Caco-2 (cell line): Measurements from ENCODE around the gene EMX1. TPM values are rescaled to one million over a fixed set of nuclear protein-coding genes. Genes with fewer than 3 reads are reported as not detected.
A peak's percentile ranks its signal among the peaks of the same experiment; 100 is the strongest.

Experiments used
- BruUV-seq: library from RNA; stranded (reverse); fragments of 400-500 nt; replicated peaks from 2 replicates; lab custom pipeline; 2021; lab: Mats Ljungman, UMichigan
- CTCF ChIA-PET: fragments of 300-600 bp; sonication (Branson Sonifier 250); formaldehyde crosslinking; loops from one replicate; lab custom pipeline; 2022; ENCODE audit warnings: antibody characterized with exemption; lab: Charles Lee
- POLR2A ChIA-PET: fragments of 300-600 bp; sonication (Branson Sonifier 250); formaldehyde crosslinking; loops from one replicate; lab custom pipeline; 2022; ENCODE audit warnings: antibody characterized with exemption; lab: Charles Lee
- DNase-seq, 2 experiments: peaks; one replicate each; pipeline versions ENCODE4 v3.0.0 to v3.0.0-alpha.2; 2020 to 2022
- H3K27me3 ChIP-seq: replicated peaks from 2 replicates; pipeline ENCODE4 v1.6.0; 2011; ENCODE audit warnings: low read length; ENCODE audit not compliant: control insufficient read depth, insufficient read depth
- H3K36me3 ChIP-seq: 2 replicates; pipeline ENCODE4 v1.5.1; 2011; ENCODE audit warnings: low read length; ENCODE audit not compliant: control insufficient read depth, insufficient read depth
- H3K4me1 ChIP-seq: fragments of 250-450 bp; sonication (Bioruptor Pico); 2 replicates; pipeline ENCODE4 v1.5.1; 2020; ENCODE audit warnings: mild to moderate bottlenecking
- H3K4me3 ChIP-seq: 2 replicates; pipeline ENCODE4 v1.5.1; 2011; ENCODE audit warnings: low read depth, mild to moderate bottlenecking, control low read depth, low read length
- H3K9me3 ChIP-seq: fragments of 250-450 bp; sonication (Bioruptor Pico); 2 replicates; pipeline ENCODE4 v1.5.1; 2020; ENCODE audit warnings: mild to moderate bottlenecking, moderate library complexity
- H3K27ac Mint-ChIP-seq: one replicate; pipeline ENCODE4 v1.8.0; 2022; ENCODE audit warnings: mixed read lengths; ENCODE audit not compliant: unreplicated experiment
- H3K27me3 Mint-ChIP-seq: one replicate; pipeline ENCODE4 v1.8.0; 2022; ENCODE audit warnings: mixed read lengths; ENCODE audit not compliant: insufficient read depth, unreplicated experiment
- H3K36me3 Mint-ChIP-seq: one replicate; pipeline ENCODE4 v1.8.0; 2022; ENCODE audit warnings: mild to moderate bottlenecking, mixed read lengths; ENCODE audit not compliant: insufficient read depth, unreplicated experiment
- H3K4me1 Mint-ChIP-seq: one replicate; pipeline ENCODE4 v1.8.0; 2022; ENCODE audit warnings: low read depth, mixed read lengths; ENCODE audit not compliant: unreplicated experiment
- H3K4me3 Mint-ChIP-seq: one replicate; pipeline ENCODE4 v1.8.0; 2022; ENCODE audit warnings: mild to moderate bottlenecking, moderate library complexity, mixed read lengths; ENCODE audit not compliant: unreplicated experiment
- H3K9me3 Mint-ChIP-seq: one replicate; pipeline ENCODE4 v1.8.0; 2022; ENCODE audit warnings: mixed read lengths; ENCODE audit not compliant: unreplicated experiment
- intact Hi-C: fragments of 100-400 bp; cut with micrococcal nuclease; formaldehyde crosslinking; loops from one replicate; pipeline ENCODE4 v1.10.0; 2022; ENCODE audit not compliant: unreplicated experiment
- total RNA-seq: library from RNA; stranded (reverse); gene quantifications from 2 replicates; pipeline ENCODE4 v1.2.3, GENCODE V29; 2022
- TF ChIP-seq, protein P1 (sequence below), 2 experiments: fragments of 200-600 bp in 1 of 2; IDR thresholded peaks; 1 replicate in 1 of 2; 2 replicates in 1 of 2; pipeline versions ENCODE4 v1.5.1 to v1.8.0; 2011 to 2022; ENCODE audit warnings: antibody characterized with exemption in 1 of 2, control low read depth in 1 of 2, inconsistent platforms in 1 of 2, low read depth in 1 of 2, low read length in 1 of 2, mild to moderate bottlenecking in 1 of 2, moderate library complexity in 1 of 2; ENCODE audit not compliant: insufficient read depth in 1 of 2, severe bottlenecking in 1 of 2, unreplicated experiment in 1 of 2

Gene EMX1
- total RNA-seq, 1 experiment from 2014 or later: 3.6 TPM

DNA sequence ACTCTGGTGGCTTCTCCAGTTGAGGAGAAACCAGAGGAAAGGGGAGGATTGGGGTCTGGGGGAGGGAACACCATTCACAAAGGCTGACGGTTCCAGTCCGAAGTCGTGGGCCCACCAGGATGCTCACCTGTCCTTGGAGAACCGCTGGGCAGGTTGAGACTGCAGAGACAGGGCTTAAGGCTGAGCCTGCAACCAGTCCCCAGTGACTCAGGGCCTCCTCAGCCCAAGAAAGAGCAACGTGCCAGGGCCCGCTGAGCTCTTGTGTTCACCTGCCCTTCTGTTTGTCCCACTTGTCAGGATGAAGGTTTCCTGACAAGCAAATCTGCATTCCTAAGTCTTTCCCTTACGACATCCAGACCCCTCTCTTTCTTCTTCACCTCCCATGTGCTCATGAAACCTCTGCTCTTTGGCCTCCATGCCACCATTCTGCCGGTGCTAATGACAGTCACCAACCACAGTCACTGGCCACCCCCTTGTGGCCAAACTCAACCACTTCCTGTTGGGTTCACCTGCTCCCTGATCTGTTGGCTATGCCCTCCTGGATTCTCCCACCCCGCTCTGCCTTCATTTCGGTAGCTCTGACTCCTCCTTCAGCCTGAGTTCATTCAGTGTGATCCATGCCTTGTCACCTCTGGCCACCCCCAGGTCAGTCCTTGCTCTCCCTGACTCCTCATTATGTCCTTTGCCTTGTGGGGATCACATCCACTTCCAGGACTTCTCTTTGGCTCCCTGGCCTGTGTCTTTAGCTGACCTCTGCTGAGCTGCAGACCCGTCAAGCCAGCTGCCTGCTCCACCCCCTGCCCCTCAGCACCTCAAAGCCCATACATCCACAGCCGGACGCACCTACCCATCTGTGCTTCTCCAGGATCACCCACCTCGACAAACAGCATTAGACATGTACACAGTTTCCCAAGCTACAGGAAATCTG lies 17.6 kb downstream of the EMX1 start:
- Histone ChIP-seq H3K36me3 (peaks cover 1% of the 10 kb centered on the region), H3K4me3 (no peak overlapping the region), H3K9me3 (no peaks in the 10 kb centered on the region), H3K27me3 (no peaks in the 10 kb centered on the region; the same call in 1 of the 2 replicates), H3K4me1 (0 out of 2 replicates have a peak, but pooled peaks cover 5% of the 10 kb centered on the region)
- H3K4me3 Mint-ChIP-seq: no peak overlapping the region
- intact Hi-C loops: loop anchor here (1.0 to 2.0 kb wide), 2 partner anchors 16 to 42 kb away; no protein-coding TSS in a partner anchor
- H3K36me3 Mint-ChIP-seq: peaks cover 6% of the 10 kb centered on the region
- POLR2A ChIA-PET: no interaction called here
- TF ChIP-seq, protein P1, sequence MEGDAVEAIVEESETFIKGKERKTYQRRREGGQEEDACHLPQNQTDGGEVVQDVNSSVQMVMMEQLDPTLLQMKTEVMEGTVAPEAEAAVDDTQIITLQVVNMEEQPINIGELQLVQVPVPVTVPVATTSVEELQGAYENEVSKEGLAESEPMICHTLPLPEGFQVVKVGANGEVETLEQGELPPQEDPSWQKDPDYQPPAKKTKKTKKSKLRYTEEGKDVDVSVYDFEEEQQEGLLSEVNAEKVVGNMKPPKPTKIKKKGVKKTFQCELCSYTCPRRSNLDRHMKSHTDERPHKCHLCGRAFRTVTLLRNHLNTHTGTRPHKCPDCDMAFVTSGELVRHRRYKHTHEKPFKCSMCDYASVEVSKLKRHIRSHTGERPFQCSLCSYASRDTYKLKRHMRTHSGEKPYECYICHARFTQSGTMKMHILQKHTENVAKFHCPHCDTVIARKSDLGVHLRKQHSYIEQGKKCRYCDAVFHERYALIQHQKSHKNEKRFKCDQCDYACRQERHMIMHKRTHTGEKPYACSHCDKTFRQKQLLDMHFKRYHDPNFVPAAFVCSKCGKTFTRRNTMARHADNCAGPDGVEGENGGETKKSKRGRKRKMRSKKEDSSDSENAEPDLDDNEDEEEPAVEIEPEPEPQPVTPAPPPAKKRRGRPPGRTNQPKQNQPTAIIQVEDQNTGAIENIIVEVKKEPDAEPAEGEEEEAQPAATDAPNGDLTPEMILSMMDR (IDR thresholded peaks at IDR 0.05; ENCODE audit: insufficient read depth in 1 of 2, low read depth in 1 of 2, low read length in 1 of 2, severe bottlenecking in 1 of 2, unreplicated experiment in 1 of 2): peak; percentile 58 to 60
- H3K4me1 Mint-ChIP-seq: peaks cover 6% of the 10 kb centered on the region
- no peaks in the 10 kb centered on the region for H3K9me3 Mint-ChIP-seq
- no peak overlapping the region for H3K27ac Mint-ChIP-seq
- peak; percentile 70 to 74 for DNase-seq
- no peaks in the 10 kb centered on the region for H3K27me3 Mint-ChIP-seq
- no TSS peak for BruUV-seq
- CTCF ChIA-PET: interaction anchor here (0.6 to 4.8 kb wide), 6 partner anchors 18 to 271 kb away, joined by 3 to 62 read pairs (median 4); no protein-coding TSS in a partner anchor

DNA sequence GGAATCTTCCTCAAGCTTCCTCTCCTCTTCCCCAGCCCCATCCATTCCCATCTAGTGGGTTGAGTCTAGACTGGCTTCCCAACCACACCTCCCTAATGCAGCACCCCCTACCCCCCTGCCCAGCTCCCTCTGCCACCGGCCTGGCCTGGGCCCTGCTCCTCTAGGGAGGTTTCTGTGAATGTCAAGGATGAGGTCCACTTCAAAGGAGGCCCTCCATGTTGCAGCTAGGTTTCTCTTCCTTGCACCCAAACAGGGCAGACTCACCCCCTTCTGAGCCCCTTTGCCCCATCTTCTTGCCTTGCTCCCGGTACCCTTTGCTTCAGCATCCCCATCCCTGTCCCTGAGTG lies 18.3 kb downstream of the EMX1 start:
- Histone ChIP-seq H3K9me3 (no peaks in the 10 kb centered on the region), H3K36me3 (peaks cover 1% of the 10 kb centered on the region), H3K27me3 (no peaks in the 10 kb centered on the region), H3K4me1 (0 out of 2 replicates have a peak, but pooled peaks cover 5% of the 10 kb centered on the region), H3K4me3 (no peak overlapping the region)
- Mint-ChIP-seq H3K4me3 (no peak overlapping the region), H3K9me3 (no peaks in the 10 kb centered on the region), H3K4me1 (peaks cover 6% of the 10 kb centered on the region), H3K27ac (no peak overlapping the region), H3K27me3 (no peaks in the 10 kb centered on the region), H3K36me3 (peaks cover 6% of the 10 kb centered on the region)
- ChIA-PET POLR2A (no interaction called here), CTCF (interaction anchor here (0.9 to 4.8 kb wide), 3 partner anchors 43 to 242 kb away, joined by 4 to 62 read pairs (median 5); no protein-coding TSS in a partner anchor)
- TF ChIP-seq, protein P1 (IDR thresholded peaks at IDR 0.05; ENCODE audit: insufficient read depth in 1 of 2, low read depth in 1 of 2, low read length in 1 of 2, severe bottlenecking in 1 of 2, unreplicated experiment in 1 of 2): no peak
- DNase-seq: no peak
- BruUV-seq: no TSS peak
- intact Hi-C loops: loop anchor here (1.0 to 2.0 kb wide), 2 partner anchors 17 to 42 kb away; no protein-coding TSS in a partner anchor

DNA sequence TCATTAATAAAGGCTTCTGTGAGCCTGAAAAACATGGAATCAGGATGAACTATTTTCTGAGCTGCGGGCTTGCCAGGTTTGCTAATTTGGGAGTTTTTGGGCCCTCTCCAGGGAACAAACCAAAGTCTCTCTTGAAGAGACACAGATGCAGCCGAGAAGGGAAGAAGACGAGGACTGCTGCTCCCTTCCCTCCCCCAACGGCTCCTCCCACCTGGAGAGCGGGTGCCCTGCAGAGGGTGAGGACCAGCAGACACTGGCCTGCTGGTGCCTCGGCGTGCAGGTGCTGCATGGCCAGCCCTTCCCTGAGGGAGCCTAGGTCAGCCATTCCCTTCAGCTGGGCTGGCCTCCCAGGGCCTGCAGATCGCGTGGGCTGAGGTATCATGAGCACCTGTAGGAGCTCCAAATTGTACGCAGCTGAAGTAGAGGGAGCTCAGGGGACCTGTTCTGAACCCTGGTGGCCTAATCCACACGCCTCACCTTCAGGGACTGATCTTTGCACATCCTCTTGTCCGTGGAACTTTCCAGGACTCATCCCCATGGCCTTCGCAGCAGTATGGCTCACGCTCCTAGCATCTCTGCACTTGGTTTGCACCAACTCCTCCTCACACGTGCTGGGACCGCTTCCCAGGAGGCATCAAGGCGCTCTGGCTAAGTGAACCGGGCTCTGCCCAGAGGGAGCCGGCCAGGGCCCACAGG lies 19.5 kb downstream of the EMX1 start:
- Mint-ChIP-seq H3K4me1 (peaks cover 6% of the 10 kb centered on the region), H3K9me3 (no peaks in the 10 kb centered on the region), H3K27ac (no peak overlapping the region), H3K27me3 (no peaks in the 10 kb centered on the region), H3K4me3 (no peak overlapping the region), H3K36me3 (peaks cover 6% of the 10 kb centered on the region)
- no peak for DNase-seq
- Histone ChIP-seq H3K4me1 (0 out of 2 replicates have a peak, but pooled peaks cover 5% of the 10 kb centered on the region), H3K36me3 (peaks cover 1% of the 10 kb centered on the region), H3K4me3 (no peak overlapping the region), H3K9me3 (no peaks in the 10 kb centered on the region), H3K27me3 (no peaks in the 10 kb centered on the region)
- BruUV-seq: no TSS peak
- TF ChIP-seq, protein P1 (IDR thresholded peaks at IDR 0.05; ENCODE audit: insufficient read depth in 1 of 2, low read depth in 1 of 2, low read length in 1 of 2, severe bottlenecking in 1 of 2, unreplicated experiment in 1 of 2): no peak
- ChIA-PET CTCF (interaction anchor here (2.0 kb wide), 1 partner anchor 43 kb away, joined by 10 read pairs; no protein-coding TSS in a partner anchor), POLR2A (no interaction called here)
- intact Hi-C loops: no loop called here
